ENCODE results near the gene PROK2. TPM values are rescaled to one million over a fixed set of nuclear protein-coding genes. Genes with fewer than 3 reads are reported as not detected.

PROK2 gene
- total and polyA plus RNA-seq, 8 donors: 0.11 to 18.1 (median 0.26) TPM; not detected in 4

- intact Hi-C loops (cut with DNase I): loop anchor here in 1 of 2 donors (10.0 kb wide), 1 partner anchor 140 kb away; no protein-coding TSS in a partner anchor
- Histone ChIP-seq H3K4me3 (peak overlapping the region; percentile 72 to 82), H3K27me3 (no peaks in the 10 kb centered on the region), H3K36me3 (no peaks in the 10 kb centered on the region), H3K9me3 (no peaks in the 10 kb centered on the region), H3K4me1 (peaks cover 0 to 59% of the 10 kb centered on the region in 2 donors), H3K27ac (peak overlapping the region; percentile 39 to 90)
- ATAC-seq: peak; percentile 72
- DNase-seq: peak; percentile 30 to 89 (median 42)
- TF ChIP-seq CTCF (IDR thresholded peaks at IDR 0.05): no peak
These were observed 60.2 kb downstream of the PROK2 start for GRCh38 chr3:71724584-71725270.

- no peak for TF ChIP-seq CTCF (IDR thresholded peaks at IDR 0.05)
- ATAC-seq: no peak
- H3K27me3 ChIP-seq: no peaks in the 10 kb centered on the region
- H3K4me1 ChIP-seq: peaks cover 0 to 61% of the 10 kb centered on the region in 2 donors
- peak overlapping the region in 1 of 2 donors; percentile 90 for H3K27ac ChIP-seq
- intact Hi-C loops (cut with DNase I): loop anchor here in 1 of 2 donors (10.0 kb wide), 1 partner anchor 141 kb away; no protein-coding TSS in a partner anchor
- H3K36me3 ChIP-seq: no peaks in the 10 kb centered on the region
- no peak for DNase-seq
- H3K4me3 ChIP-seq: peak overlapping the region; percentile 72 to 82
- no peaks in the 10 kb centered on the region for H3K9me3 ChIP-seq
These were observed 60.8 kb downstream of the PROK2 start for GRCh38 chr3:71724171-71724453.

- peak overlapping the region in 1 of 2 donors; percentile 82 for H3K4me3 ChIP-seq
- H3K9me3 ChIP-seq: no peaks in the 10 kb centered on the region
- peak overlapping the region in 1 of 2 donors; percentile 90 for H3K27ac ChIP-seq
- H3K4me1 ChIP-seq: peaks cover 0 to 65% of the 10 kb centered on the region in 2 donors
- no peak for TF ChIP-seq CTCF (IDR thresholded peaks at IDR 0.05)
- no peaks in the 10 kb centered on the region for H3K36me3 ChIP-seq
- no peaks in the 10 kb centered on the region for H3K27me3 ChIP-seq
- intact Hi-C loops (cut with DNase I): loop anchor here in 1 of 2 donors (10.0 kb wide), 1 partner anchor 141 kb away; no protein-coding TSS in a partner anchor
- DNase-seq (no peak), ATAC-seq (no peak)
These were observed 61.3 kb downstream of the PROK2 start for GRCh38 chr3:71723452-71724170.

GRCh38 chr3:71722693-71723092 lies 62.3 kb downstream of the PROK2 start:
- Histone ChIP-seq H3K4me3 (peak overlapping the region in 1 of 2 donors; percentile 82), H3K9me3 (no peaks in the 10 kb centered on the region), H3K36me3 (no peaks in the 10 kb centered on the region), H3K27me3 (no peaks in the 10 kb centered on the region), H3K27ac (peak overlapping the region in 1 of 2 donors; percentile 63), H3K4me1 (peaks cover 0 to 65% of the 10 kb centered on the region in 2 donors)
- ATAC-seq: no peak
- intact Hi-C loops (cut with DNase I): loop anchor here in 1 of 2 donors (10.0 kb wide), 1 partner anchor 142 kb away; no protein-coding TSS in a partner anchor
- DNase-seq: no peak
- TF ChIP-seq CTCF (IDR thresholded peaks at IDR 0.05): no peak

Other genes starting within 250 kb of the PROK2 start
- gene FOXP1, start 201.4 kb downstream of the PROK2 start, total RNA-seq: 100 to 1,000 TPM in 1 of 2 donors, 10 to 100 TPM in 1; 95.1 to 107 TPM
- gene FOXP1, start 201.4 kb downstream of the PROK2 start, polyA plus RNA-seq (ENCODE audit: insufficient read length in 6 of 6): 100 to 1,000 TPM; 114 to 143 (median 129) TPM
- 10 to 100 TPM; 23.2 to 34.8 TPM for gene EIF4E3, start 59.7 kb downstream of the PROK2 start, total RNA-seq
- gene EIF4E3, start 59.7 kb downstream of the PROK2 start, polyA plus RNA-seq (ENCODE audit: insufficient read length in 6 of 6): 10 to 100 TPM; 10.4 to 14.5 (median 12.6) TPM
- 1 to 10 TPM; 2.8 to 3.0 TPM for gene GPR27, start 31.3 kb downstream of the PROK2 start, total RNA-seq
- gene GPR27, start 31.3 kb downstream of the PROK2 start, polyA plus RNA-seq (ENCODE audit: insufficient read length in 6 of 6): 1 to 10 TPM; 2.1 to 3.9 (median 2.9) TPM

Measured in left lung (tissue), 10 donors.